ENCODE measurements around the gene HIBADH.

HIBADH gene

GRCh38 chr7:27600247-27600646, 62.4 kb downstream of the HIBADH start:
- Histone ChIP-seq H3K9me3 (ENCODE audit: control insufficient read depth, low read length) (no peaks in the 10 kb centered on the region), H3K9ac (ENCODE audit: low read length) (no peak overlapping the region), H3K4me2 (ENCODE audit: low read length, poor library complexity, severe bottlenecking) (no peak overlapping the region), H2BK15ac (ENCODE audit: low read depth, poor library complexity, severe bottlenecking) (no peak overlapping the region), H3K4me1 (ENCODE audit: control insufficient read depth, insufficient read depth, low read depth, low read length) (no peaks in the 10 kb centered on the region), H3K4ac (ENCODE audit: low read depth in 1 of 2, low read length in 2 of 2) (no peak overlapping the region), H3K79me1 (replicated peaks; ENCODE audit: low read length, poor library complexity, severe bottlenecking) (peaks cover 5% of the 10 kb centered on the region), H3K23ac (ENCODE audit: low read length in 2 of 2) (no peak overlapping the region), H4K8ac (ENCODE audit: low read length) (no peak overlapping the region), H3K4me3 (ENCODE audit: insufficient read depth in 1 of 2, low read depth in 1 of 2, low read length in 2 of 2) (no peak overlapping the region), H3K18ac (ENCODE audit: low read depth in 1 of 2, low read length in 2 of 2) (no peak overlapping the region), H2AFZ (ENCODE audit: low read depth, low read length) (no peak overlapping the region), H2BK5ac (ENCODE audit: low read depth, low read length, poor library complexity, severe bottlenecking) (no peak overlapping the region), H3K27ac (ENCODE audit: low read length, poor library complexity, severe bottlenecking) (no peak overlapping the region), H3K27me3 (ENCODE audit: control insufficient read depth in 1 of 2, insufficient read depth in 1 of 2, low read length in 2 of 2) (no peaks in the 10 kb centered on the region), H2BK12ac (ENCODE audit: low read length in 2 of 2) (no peak overlapping the region), H4K91ac (ENCODE audit: low read length) (no peak overlapping the region), H3K14ac (ENCODE audit: low read length in 2 of 2) (no peak overlapping the region), H2AK5ac (ENCODE audit: low read length, severe bottlenecking) (no peak overlapping the region), H2BK120ac (ENCODE audit: low read depth, low read length) (no peak overlapping the region), H3K36me3 (ENCODE audit: control insufficient read depth in 1 of 2, insufficient read depth in 2 of 2, low read depth in 1 of 2, low read length in 2 of 2) (no peaks in the 10 kb centered on the region)
- WGBS, result no CpG with 5 or more reads among the region's 1 CpG
- DNase-seq, result no peak

DNA sequence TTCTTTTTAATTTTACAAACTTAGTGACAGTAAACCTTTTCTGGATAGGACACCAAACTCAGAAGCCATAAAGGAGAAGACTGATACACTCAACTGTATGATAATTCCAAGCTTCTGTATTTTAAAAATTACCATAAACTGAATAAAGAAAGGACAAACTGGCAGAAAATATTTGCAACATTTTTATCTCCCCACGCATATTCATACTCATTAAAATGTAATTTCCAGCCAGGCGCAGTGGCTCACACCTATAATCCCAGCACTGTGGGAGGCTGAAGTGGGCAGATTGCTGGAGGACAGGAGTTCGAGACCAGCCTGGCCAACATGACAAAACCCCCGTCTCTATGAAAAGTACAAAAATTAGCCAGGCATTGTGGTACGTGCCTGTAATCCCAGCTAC, 67.7 kb downstream of the HIBADH start:
- 96% methylated on average over 5 of the region's 5 CpGs for WGBS
- no peak overlapping the region for H3K4me2 ChIP-seq (ENCODE audit: low read length, poor library complexity, severe bottlenecking)

DNA sequence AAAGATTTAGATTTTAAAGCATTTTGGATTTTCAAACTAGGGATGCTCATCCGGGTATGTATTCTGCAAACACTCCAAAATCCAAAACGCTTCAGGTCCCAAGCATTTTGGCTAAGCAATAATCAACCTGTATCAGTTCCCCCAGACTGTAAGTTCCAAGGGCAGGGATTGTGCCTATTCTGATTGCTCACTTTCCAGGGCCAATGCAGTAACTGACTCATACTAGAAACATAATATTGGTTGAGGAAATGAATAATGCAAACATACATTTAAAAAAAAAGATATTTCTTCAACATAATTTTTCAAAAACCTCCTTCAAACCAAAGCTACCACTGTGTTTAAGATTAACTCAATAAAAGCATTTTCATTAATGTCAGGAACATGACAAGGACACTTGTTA, 69.5 kb downstream of the HIBADH start:
- Histone ChIP-seq H3K18ac (ENCODE audit: low read depth in 1 of 2, low read length in 2 of 2) (no peak overlapping the region), H3K9ac (ENCODE audit: low read length) (no peak overlapping the region)

More for the DNA sequence above, 67.7 kb downstream of the HIBADH start:
- no peak overlapping the region for H3K14ac ChIP-seq (ENCODE audit: low read length in 2 of 2)
- no peak overlapping the region for H3K4me3 ChIP-seq (ENCODE audit: insufficient read depth in 1 of 2, low read depth in 1 of 2, low read length in 2 of 2)
- no peak overlapping the region for H3K27ac ChIP-seq (ENCODE audit: low read length, poor library complexity, severe bottlenecking)
- H3K36me3 ChIP-seq (ENCODE audit: control insufficient read depth in 1 of 2, insufficient read depth in 2 of 2, low read depth in 1 of 2, low read length in 2 of 2), result peaks cover 0 to 5% of the 10 kb centered on the region in 2 experiments
- H3K79me1 ChIP-seq (replicated peaks; ENCODE audit: low read length, poor library complexity, severe bottlenecking), result peaks cover 3% of the 10 kb centered on the region
- no peak overlapping the region for H2AK5ac ChIP-seq (ENCODE audit: low read length, severe bottlenecking)
- no peak for DNase-seq
- H3K27me3 ChIP-seq (ENCODE audit: control insufficient read depth in 1 of 2, insufficient read depth in 1 of 2, low read length in 2 of 2), result no peaks in the 10 kb centered on the region
- H3K4ac ChIP-seq (ENCODE audit: low read depth in 1 of 2, low read length in 2 of 2), result no peak overlapping the region
- no peak overlapping the region for H3K23ac ChIP-seq (ENCODE audit: low read length in 2 of 2)
- no peak overlapping the region for H2BK120ac ChIP-seq (ENCODE audit: low read depth, low read length)
- H3K9ac ChIP-seq (ENCODE audit: low read length), result no peak overlapping the region
- H2BK12ac ChIP-seq (ENCODE audit: low read length in 2 of 2), result no peak overlapping the region
- H3K9me3 ChIP-seq (ENCODE audit: control insufficient read depth, low read length), result no peaks in the 10 kb centered on the region
- no peak overlapping the region for H2AFZ ChIP-seq (ENCODE audit: low read depth, low read length)
- no peak overlapping the region for H4K91ac ChIP-seq (ENCODE audit: low read length)
- no peak overlapping the region for H2BK5ac ChIP-seq (ENCODE audit: low read depth, low read length, poor library complexity, severe bottlenecking)
- no peak overlapping the region for H4K8ac ChIP-seq (ENCODE audit: low read length)
- H3K4me1 ChIP-seq (ENCODE audit: control insufficient read depth, insufficient read depth, low read depth, low read length), result no peaks in the 10 kb centered on the region
- no peak overlapping the region for H3K18ac ChIP-seq (ENCODE audit: low read depth in 1 of 2, low read length in 2 of 2)
- H2BK15ac ChIP-seq (ENCODE audit: low read depth, poor library complexity, severe bottlenecking), result no peak overlapping the region

GRCh38 chr7:27590416-27590815, 72.3 kb downstream of the HIBADH start:
- Histone ChIP-seq H3K9ac (ENCODE audit: low read length) (no peak overlapping the region), H3K23ac (ENCODE audit: low read length in 2 of 2) (no peak overlapping the region), H3K4me3 (ENCODE audit: insufficient read depth in 1 of 2, low read depth in 1 of 2, low read length in 2 of 2) (no peak overlapping the region), H3K4ac (ENCODE audit: low read depth in 1 of 2, low read length in 2 of 2) (no peak overlapping the region), H2BK12ac (ENCODE audit: low read length in 2 of 2) (no peak overlapping the region), H2AK5ac (ENCODE audit: low read length, severe bottlenecking) (no peak overlapping the region), H4K8ac (ENCODE audit: low read length) (no peak overlapping the region), H2BK120ac (ENCODE audit: low read depth, low read length) (no peak overlapping the region), H3K14ac (ENCODE audit: low read length in 2 of 2) (no peak overlapping the region), H3K18ac (ENCODE audit: low read depth in 1 of 2, low read length in 2 of 2) (no peak overlapping the region), H3K4me2 (ENCODE audit: low read length, poor library complexity, severe bottlenecking) (no peak overlapping the region), H4K91ac (ENCODE audit: low read length) (no peak overlapping the region), H3K27me3 (ENCODE audit: control insufficient read depth in 1 of 2, insufficient read depth in 1 of 2, low read length in 2 of 2) (no peaks in the 10 kb centered on the region), H3K27ac (ENCODE audit: low read length, poor library complexity, severe bottlenecking) (no peak overlapping the region), H2BK5ac (ENCODE audit: low read depth, low read length, poor library complexity, severe bottlenecking) (no peak overlapping the region), H3K9me3 (ENCODE audit: control insufficient read depth, low read length) (no peaks in the 10 kb centered on the region), H2AFZ (ENCODE audit: low read depth, low read length) (no peak overlapping the region), H2BK15ac (ENCODE audit: low read depth, poor library complexity, severe bottlenecking) (no peak overlapping the region), H3K4me1 (ENCODE audit: control insufficient read depth, insufficient read depth, low read depth, low read length) (peaks cover 3% of the 10 kb centered on the region), H3K36me3 (ENCODE audit: control insufficient read depth in 1 of 2, insufficient read depth in 2 of 2, low read depth in 1 of 2, low read length in 2 of 2) (peaks cover 4 to 8% of the 10 kb centered on the region in 2 experiments), H3K79me1 (replicated peaks; ENCODE audit: low read length, poor library complexity, severe bottlenecking) (peaks cover 7% of the 10 kb centered on the region)
- WGBS, result no CpG with 5 or more reads among the region's 1 CpG
- no peak for DNase-seq

More for the DNA sequence above, 69.5 kb downstream of the HIBADH start:
- Histone ChIP-seq H3K4me2 (ENCODE audit: low read length, poor library complexity, severe bottlenecking) (no peak overlapping the region), H3K4me3 (ENCODE audit: insufficient read depth in 1 of 2, low read depth in 1 of 2, low read length in 2 of 2) (no peak overlapping the region), H2BK120ac (ENCODE audit: low read depth, low read length) (no peak overlapping the region), H3K9me3 (ENCODE audit: control insufficient read depth, low read length) (no peaks in the 10 kb centered on the region), H3K4me1 (ENCODE audit: control insufficient read depth, insufficient read depth, low read depth, low read length) (no peaks in the 10 kb centered on the region), H3K27me3 (ENCODE audit: control insufficient read depth in 1 of 2, insufficient read depth in 1 of 2, low read length in 2 of 2) (no peaks in the 10 kb centered on the region), H3K27ac (ENCODE audit: low read length, poor library complexity, severe bottlenecking) (no peak overlapping the region), H3K79me1 (replicated peaks; ENCODE audit: low read length, poor library complexity, severe bottlenecking) (peaks cover 3% of the 10 kb centered on the region), H3K36me3 (ENCODE audit: control insufficient read depth in 1 of 2, insufficient read depth in 2 of 2, low read depth in 1 of 2, low read length in 2 of 2) (peaks cover 0 to 8% of the 10 kb centered on the region in 2 experiments), H2BK15ac (ENCODE audit: low read depth, poor library complexity, severe bottlenecking) (no peak overlapping the region), H2BK12ac (ENCODE audit: low read length in 2 of 2) (no peak overlapping the region), H4K8ac (ENCODE audit: low read length) (no peak overlapping the region), H2AFZ (ENCODE audit: low read depth, low read length) (no peak overlapping the region), H3K23ac (ENCODE audit: low read length in 2 of 2) (no peak overlapping the region), H4K91ac (ENCODE audit: low read length) (no peak overlapping the region), H2BK5ac (ENCODE audit: low read depth, low read length, poor library complexity, severe bottlenecking) (no peak overlapping the region), H3K14ac (ENCODE audit: low read length in 2 of 2) (no peak overlapping the region), H2AK5ac (ENCODE audit: low read length, severe bottlenecking) (no peak overlapping the region), H3K4ac (ENCODE audit: low read depth in 1 of 2, low read length in 2 of 2) (no peak overlapping the region)
- DNase-seq, result no peak
- WGBS, result 95% methylated on average over 2 of the region's 2 CpGs

Measured in mesenchymal stem cell (in vitro differentiated cells and primary cell).